GM12892 (cell line): ENCODE measurements around the gene EPHB2.

Experiments used
- DNase-seq: peaks from one replicate; pipeline ENCODE4 v3.0.0; 2011; ENCODE audit not compliant: insufficient read length
- FAIRE-seq: peaks from 2 replicates; lab custom pipeline; 2011; peaks lifted over from hg19 to GRCh38; lab: Jason Lieb, UNC
- POLR2A ChIP-seq: IDR thresholded peaks from 2 replicates; pipeline ENCODE4 v1.6.1; 2011; ENCODE audit warnings: low read depth, low read length, control low read depth
- POLR2AphosphoS5 ChIP-seq: IDR thresholded peaks from 2 replicates; pipeline ENCODE4 v1.6.1; 2011; ENCODE audit warnings: low read depth, low read length, control low read depth
- TAF1 ChIP-seq: IDR thresholded peaks from 2 replicates; pipeline ENCODE4 v1.6.1; 2011; ENCODE audit warnings: low read depth, mild to moderate bottlenecking, control low read depth, low read length, borderline replicate concordance

Gene EPHB2

DNA sequence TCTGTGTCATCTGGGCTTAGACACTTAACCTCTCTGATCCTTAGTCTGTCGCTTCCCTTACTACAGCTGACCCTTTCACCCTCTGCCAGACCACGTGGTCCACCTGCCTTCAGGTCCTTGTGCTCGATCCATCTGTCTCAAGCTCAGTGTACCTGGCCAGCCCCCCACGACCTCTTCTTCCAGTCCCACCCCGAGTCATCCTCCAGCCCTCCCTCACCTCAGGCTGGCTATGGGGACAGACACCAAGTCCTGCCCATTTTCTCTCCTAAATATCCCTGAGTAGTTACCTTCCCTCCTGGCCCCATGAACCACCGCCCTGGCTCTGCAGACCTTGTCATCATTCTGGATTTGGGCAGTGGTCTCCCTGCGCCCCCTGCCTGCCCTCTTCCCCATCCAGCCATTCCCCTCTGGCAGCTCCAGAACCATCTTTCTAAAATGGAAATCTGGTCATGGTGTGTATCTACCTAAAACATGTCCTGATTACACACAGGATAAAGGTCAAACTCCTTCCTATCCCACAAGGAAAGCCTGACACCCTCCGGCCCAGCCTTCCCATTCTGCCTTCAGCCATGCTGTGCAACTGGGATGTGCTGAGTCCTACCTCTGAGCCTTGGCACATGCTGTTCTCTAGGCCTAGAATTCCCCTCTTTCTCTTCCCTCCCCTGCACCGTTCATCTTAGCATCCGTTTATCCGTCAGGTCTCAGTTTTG lies 107.6 kb downstream of the EPHB2 start:
- DNase-seq (no peak), FAIRE-seq (no peak)
- TF ChIP-seq POLR2AphosphoS5 (no peak), TAF1 (no peak), POLR2A (no peak)

DNA sequence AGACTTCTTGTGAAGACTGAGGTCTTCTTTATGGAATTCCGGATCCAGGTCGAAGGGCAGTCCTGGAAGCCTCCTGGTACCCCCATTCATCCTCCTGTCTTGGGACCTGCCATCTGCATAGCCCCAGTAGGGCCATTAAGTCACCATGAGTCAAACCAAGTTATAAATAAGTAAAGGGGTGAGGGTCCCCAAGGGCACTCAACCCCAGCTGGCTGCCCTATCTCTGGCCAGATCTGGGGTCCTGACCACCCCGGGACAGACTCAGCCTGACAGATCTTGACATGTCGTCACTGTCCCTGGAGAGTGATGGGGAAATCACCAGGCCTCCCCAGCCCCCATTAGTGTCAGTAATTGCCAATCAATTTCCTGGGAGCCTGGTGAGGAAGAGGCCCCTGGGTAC lies 108.7 kb downstream of the EPHB2 start:
- FAIRE-seq (no peak), DNase-seq (no peak)
- TF ChIP-seq POLR2AphosphoS5: no peak
- no peak for TF ChIP-seq TAF1
- no peak for TF ChIP-seq POLR2A

DNA sequence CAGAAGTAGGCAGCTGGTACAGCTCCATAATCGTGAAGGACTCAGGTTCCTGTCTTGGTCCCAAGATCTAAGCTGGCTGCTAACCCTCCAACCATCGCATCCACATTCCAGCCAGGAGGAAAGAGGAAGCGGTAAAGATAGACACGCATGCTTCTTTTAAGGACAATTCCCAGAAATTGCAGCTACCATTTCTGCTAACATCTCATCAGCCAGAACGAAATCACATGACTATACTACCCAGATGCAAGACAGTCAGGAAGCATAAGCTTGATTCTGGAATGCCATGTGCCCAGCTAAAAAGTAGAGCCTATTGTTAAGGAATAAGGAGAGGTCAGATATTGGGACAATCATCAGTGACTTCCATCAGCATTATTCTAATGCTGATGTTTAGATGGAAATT lies 110.4 kb downstream of the EPHB2 start:
- TF ChIP-seq TAF1: no peak
- no peak for TF ChIP-seq POLR2A
- no peak for TF ChIP-seq POLR2AphosphoS5
- FAIRE-seq (no peak), DNase-seq (no peak)

DNA sequence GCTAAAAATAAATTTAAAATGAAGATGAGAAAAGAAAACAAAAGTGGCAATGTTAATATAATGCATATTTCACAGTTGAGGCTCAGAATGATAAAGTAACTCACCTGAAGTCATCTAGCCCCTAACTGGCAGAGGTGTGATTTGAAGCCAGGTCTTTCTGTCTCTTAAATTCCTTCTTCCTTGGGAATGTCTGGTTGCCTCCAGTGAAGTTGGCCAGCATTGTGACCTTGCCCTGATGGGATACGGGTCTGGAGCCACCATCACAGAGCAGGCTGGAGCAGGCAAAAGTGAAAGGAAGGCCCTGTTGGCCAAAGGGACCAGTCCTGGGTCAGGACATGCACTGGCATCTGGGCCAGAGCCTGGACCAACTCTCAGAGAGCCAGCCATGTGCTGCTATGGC lies 111.7 kb downstream of the EPHB2 start:
- no peak for TF ChIP-seq TAF1
- TF ChIP-seq POLR2A: no peak
- TF ChIP-seq POLR2AphosphoS5: no peak
- no peak for FAIRE-seq
- no peak for DNase-seq

DNA sequence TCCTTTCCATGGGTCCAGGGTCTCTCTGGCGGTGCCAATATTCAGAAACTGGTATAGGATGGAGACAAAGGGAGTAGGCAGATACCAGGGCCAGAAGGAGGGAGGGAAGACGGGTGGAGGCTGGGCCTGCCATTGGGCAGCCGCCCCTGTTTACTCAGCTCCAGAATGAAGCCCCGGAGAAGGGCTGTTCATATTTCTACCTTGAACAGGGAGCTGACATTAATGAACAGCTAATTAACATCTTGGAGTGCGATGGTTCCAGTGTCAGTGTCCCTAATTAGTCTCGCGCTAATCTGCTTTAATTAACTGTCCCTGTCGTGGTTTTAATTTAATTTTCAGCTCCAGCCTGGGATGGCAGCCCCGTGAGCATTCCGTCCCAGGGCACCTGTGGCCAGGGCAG lies 113.8 kb downstream of the EPHB2 start:
- DNase-seq (no peak), FAIRE-seq (no peak)
- TF ChIP-seq TAF1: no peak
- no peak for TF ChIP-seq POLR2A
- TF ChIP-seq POLR2AphosphoS5: no peak

DNA sequence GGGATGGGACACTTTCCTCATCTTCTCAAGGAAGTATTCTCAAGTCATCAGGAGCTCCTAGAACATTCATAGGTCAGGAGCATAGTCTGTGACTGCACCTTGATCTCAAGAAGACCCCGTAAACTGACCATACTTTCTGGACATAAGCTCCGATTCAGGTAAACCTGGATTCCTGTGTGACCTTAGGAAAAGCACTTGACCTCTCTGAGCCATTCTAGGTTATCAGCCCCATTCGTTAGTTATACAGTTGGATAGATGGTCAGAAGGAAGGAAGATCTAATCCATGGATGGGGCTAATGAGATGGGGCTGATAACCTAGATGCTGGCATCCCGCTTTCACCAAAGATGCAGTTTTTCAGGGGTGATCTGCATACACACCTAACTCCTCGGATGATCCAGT lies 114.3 kb downstream of the EPHB2 start:
- FAIRE-seq (no peak), DNase-seq (no peak)
- no peak for TF ChIP-seq POLR2AphosphoS5
- no peak for TF ChIP-seq TAF1
- TF ChIP-seq POLR2A: no peak

DNA sequence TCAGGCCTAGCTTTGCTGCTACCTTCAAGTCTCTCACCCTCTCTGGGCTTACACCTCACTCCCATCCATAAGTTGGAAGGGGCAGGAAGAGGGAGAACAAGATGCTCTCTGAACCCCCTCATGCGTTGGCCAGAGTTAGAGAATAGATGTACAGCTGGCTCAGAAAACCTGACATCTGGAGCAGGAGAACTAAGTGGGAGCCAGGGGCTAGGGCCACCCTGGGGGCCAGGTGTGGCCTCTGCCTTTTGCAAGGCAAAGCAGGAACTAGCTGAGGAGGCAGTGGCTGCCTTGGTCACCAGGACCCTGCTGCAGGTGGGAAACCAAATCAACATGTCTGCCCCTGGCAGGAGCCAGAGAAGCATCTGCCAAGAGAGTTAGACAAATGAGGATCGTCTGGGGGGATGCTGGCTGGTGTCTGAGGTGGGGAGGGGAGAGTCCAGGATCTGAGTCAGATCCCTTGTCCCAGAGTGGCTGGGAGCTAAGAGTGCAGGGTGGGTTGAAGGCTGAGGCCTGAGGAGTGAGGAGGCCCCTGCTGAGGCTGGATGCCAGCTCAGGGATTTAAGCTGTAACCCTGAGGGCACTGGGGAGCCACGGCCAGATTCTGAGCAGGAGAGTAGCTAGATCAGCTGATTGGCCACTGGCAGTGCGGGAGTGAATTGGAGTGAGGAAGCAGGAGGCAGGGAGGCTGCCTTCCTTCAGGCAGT lies 115.0 kb downstream of the EPHB2 start:
- DNase-seq (no peak), FAIRE-seq (no peak)
- no peak for TF ChIP-seq POLR2A
- no peak for TF ChIP-seq POLR2AphosphoS5
- no peak for TF ChIP-seq TAF1

DNA sequence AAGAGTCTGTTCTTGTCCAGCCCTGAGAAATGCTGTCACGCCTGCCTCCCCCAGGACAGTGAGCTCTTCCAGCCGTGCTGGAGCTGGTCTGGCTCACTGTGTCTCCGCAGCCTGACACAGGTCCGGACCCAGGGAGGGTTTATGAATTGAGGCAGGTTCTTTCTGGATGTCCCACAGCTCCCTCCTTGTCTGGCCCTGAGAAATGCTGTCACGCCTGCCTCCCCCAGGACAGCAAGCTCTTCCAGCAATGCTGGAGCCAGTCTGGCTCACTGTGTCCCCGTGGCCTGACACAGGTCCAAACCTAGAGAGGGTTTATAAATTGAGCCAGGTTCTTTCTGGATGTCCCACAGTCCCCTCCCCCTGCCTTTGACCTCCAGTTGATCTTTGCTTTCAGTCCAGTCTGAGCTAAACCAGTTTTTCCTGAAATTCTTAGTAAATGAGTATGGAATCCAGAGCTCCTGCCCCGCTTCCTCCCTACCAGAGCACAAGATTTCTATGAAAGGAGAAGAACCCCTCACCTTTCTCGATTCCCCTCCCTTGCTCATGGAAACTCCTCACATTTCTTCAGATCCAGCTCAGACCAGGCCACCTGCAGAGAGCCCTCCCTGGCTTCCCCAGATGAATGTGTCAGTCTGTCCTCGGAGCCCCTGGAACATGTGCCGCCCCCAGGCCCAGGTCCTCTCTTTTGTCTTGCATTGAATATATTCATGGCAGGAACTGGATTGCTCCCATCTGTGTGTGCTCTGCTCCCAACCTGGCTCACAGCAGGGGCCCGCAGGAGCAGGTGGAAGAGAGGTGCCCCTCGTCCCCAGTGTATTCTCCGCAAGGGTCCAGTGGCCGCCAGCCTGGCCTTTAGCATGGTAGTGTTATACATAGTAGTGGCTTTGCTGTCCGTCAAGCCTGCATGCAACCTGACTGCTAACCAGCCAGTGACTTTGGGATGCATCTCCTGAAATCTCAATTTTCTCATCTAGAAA lies 116.3 kb downstream of the EPHB2 start:
- FAIRE-seq (no peak), DNase-seq (no peak)
- TF ChIP-seq TAF1 (no peak), POLR2A (no peak), POLR2AphosphoS5 (no peak)

DNA sequence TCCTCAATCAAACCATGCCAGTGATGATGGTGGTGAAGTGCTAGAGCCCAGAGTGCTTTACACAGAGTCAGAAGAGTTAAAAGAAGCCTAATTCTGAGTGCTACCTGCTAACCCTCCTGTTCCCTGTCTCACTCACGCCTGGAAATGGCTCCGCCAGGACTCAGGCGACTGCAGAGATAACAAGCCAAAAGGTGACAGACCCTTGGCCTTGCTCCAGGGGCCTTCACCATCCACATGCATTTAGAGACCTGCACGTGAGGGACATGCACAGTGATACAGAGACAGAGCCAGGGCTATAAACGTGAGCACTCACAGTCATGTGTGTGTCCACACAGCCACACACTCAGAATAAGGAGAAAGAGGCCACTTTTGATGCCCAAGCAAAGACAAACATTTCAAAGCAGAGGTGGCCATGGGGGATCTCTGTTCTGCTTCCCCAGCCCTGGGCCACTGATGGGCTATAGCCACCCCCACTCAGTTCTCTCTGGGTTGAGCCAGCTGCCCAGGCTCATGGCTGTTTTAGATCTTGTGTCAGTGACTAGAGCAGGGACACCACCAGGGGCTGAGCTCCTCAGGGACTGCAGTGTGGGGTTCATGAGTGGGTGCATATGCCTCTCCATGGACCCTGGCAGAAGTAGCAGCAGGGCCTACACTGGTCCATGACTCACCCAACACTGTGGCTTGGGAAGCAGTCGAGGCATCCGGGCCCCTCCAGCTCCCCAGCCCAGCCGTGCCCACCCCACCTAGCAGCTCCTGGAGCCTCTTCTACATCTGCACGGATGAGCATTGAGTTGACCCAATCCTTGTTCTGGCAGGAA lies 117.2 kb downstream of the EPHB2 start:
- FAIRE-seq: no peak

DNA sequence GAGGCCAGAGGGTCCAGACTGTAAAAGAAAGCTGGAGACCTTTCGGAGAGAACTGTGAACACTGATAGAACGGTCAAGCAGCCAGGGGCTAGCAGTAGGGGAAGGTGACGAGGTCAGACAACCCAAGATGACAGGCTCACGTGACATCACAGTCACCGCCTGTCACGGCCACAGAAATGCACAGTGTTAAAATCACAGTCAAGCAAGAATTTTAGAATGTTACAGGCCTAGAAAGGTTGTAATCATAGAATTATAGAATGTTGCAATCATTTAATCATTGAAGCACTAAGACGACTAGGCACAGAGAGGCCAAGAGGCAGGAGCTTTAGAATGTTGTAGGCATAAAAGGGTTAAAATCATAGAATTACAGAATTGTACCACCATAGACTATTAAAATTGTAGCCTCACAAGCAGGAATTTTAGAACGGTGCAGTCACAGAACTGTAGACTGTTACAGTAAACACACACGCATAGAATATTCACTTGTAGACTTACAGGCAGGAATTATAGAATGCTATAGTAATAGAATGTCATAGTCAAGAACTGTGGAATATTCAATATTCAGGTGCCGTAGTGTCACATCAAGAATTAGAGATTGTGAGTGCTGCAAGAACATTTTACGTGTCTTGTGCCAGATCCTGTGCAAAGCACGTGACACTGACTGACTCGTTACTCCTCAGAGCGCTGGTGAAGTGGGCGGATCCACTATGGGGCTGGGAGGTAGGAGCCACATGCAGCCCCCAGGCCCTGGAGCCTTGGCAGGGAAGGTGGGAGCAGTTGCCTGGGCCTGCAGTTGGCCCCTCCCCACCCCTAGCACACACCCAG lies 118.1 kb downstream of the EPHB2 start:
- no peak for DNase-seq
- FAIRE-seq: no peak
- TF ChIP-seq POLR2AphosphoS5 (no peak), POLR2A (no peak), TAF1 (no peak)

More for the DNA sequence above, 117.2 kb downstream of the EPHB2 start:
- DNase-seq: no peak
- no peak for TF ChIP-seq POLR2AphosphoS5
- no peak for TF ChIP-seq POLR2A
